Calu3 (cell line): Measurements from ENCODE around the gene HRCT1. TPM values are rescaled to one million over a fixed set of nuclear protein-coding genes. Genes with fewer than 3 reads are reported as not detected.
"Not testable (repeated sequence)": the region's sequence is repeated elsewhere in the genome, so short reads cannot be mapped to it uniquely, and the experiment has no call there.

Experiments
- BruUV-seq: library from RNA; stranded (reverse); fragments of 400-500 nt; replicated peaks from 2 replicates; lab custom pipeline; 2021; lab: Mats Ljungman, UMichigan
- CTCF ChIA-PET: fragments of 300-600 bp; sonication (Branson Sonifier 250); formaldehyde crosslinking; loops from one replicate; lab custom pipeline; 2022; ENCODE audit warnings: antibody characterized with exemption; lab: Charles Lee
- DNase-seq: peaks from one replicate; pipeline ENCODE4 v3.0.0; 2022
- H3K27ac Mint-ChIP-seq: one replicate; pipeline ENCODE4 v1.8.0; 2022; ENCODE audit warnings: mixed read lengths; ENCODE audit not compliant: unreplicated experiment
- H3K27me3 Mint-ChIP-seq: one replicate; pipeline ENCODE4 v1.8.0; 2022; ENCODE audit warnings: mixed read lengths; ENCODE audit not compliant: unreplicated experiment
- H3K36me3 Mint-ChIP-seq: one replicate; pipeline ENCODE4 v1.8.0; 2022; ENCODE audit warnings: mild to moderate bottlenecking, moderate library complexity, mixed read lengths; ENCODE audit not compliant: insufficient read depth, unreplicated experiment
- H3K4me1 Mint-ChIP-seq: one replicate; pipeline ENCODE4 v1.8.0; 2022; ENCODE audit warnings: mild to moderate bottlenecking, low read depth, mixed read lengths; ENCODE audit not compliant: unreplicated experiment
- H3K4me3 Mint-ChIP-seq: one replicate; pipeline ENCODE4 v1.8.0; 2022; ENCODE audit warnings: mild to moderate bottlenecking, low read depth, moderate library complexity, mixed read lengths; ENCODE audit not compliant: unreplicated experiment
- H3K9me3 Mint-ChIP-seq: one replicate; pipeline ENCODE4 v1.8.0; 2022; ENCODE audit warnings: low read depth, mixed read lengths; ENCODE audit not compliant: unreplicated experiment
- intact Hi-C: fragments of 100-400 bp; cut with micrococcal nuclease; formaldehyde crosslinking; loops from one replicate; pipeline ENCODE4 v1.10.0; 2022; ENCODE audit not compliant: unreplicated experiment
- total RNA-seq: library from RNA; stranded (reverse); gene quantifications from 2 replicates; pipeline ENCODE4 v1.2.3, GENCODE V29; 2022
- TF ChIP-seq, protein P1 (sequence below): fragments of 200-600 bp; IDR thresholded peaks from one replicate; pipeline ENCODE4 v1.8.0; 2022; ENCODE audit warnings: antibody characterized with exemption; ENCODE audit not compliant: unreplicated experiment

Gene HRCT1
- total RNA-seq, 1 experiment from 2014 or later: 0.90 TPM

DNA sequence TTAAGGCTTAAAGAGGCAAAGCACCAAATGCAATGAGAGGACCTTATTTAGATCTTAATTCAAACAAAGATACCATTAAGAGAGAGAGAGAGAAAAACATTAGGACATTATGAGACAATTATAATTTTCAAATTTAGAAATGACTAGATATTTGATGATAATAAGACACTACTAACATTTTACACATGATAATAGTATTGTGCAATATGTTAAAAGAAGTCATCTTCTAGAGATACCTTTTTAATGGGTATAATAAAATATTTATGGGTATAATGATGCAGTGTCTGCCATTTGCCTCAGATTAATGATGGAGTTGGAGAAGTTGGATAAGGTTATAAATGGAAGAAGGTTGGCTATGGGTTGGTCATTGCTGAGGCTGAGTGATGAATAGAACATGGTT, 24.5 kb downstream of the HRCT1 start:
- CTCF ChIA-PET: no interaction called here
- BruUV-seq: no TSS peak
- DNase-seq: no peak
- Mint-ChIP-seq H3K27me3 (peaks cover 17% of the 10 kb centered on the region), H3K4me1 (no peaks in the 10 kb centered on the region), H3K27ac (no peak overlapping the region), H3K9me3 (no peaks in the 10 kb centered on the region), H3K36me3 (no peaks in the 10 kb centered on the region), H3K4me3 (no peak overlapping the region)
- TF ChIP-seq, protein P1, sequence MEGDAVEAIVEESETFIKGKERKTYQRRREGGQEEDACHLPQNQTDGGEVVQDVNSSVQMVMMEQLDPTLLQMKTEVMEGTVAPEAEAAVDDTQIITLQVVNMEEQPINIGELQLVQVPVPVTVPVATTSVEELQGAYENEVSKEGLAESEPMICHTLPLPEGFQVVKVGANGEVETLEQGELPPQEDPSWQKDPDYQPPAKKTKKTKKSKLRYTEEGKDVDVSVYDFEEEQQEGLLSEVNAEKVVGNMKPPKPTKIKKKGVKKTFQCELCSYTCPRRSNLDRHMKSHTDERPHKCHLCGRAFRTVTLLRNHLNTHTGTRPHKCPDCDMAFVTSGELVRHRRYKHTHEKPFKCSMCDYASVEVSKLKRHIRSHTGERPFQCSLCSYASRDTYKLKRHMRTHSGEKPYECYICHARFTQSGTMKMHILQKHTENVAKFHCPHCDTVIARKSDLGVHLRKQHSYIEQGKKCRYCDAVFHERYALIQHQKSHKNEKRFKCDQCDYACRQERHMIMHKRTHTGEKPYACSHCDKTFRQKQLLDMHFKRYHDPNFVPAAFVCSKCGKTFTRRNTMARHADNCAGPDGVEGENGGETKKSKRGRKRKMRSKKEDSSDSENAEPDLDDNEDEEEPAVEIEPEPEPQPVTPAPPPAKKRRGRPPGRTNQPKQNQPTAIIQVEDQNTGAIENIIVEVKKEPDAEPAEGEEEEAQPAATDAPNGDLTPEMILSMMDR: no peak
- intact Hi-C loops: no loop called here

DNA sequence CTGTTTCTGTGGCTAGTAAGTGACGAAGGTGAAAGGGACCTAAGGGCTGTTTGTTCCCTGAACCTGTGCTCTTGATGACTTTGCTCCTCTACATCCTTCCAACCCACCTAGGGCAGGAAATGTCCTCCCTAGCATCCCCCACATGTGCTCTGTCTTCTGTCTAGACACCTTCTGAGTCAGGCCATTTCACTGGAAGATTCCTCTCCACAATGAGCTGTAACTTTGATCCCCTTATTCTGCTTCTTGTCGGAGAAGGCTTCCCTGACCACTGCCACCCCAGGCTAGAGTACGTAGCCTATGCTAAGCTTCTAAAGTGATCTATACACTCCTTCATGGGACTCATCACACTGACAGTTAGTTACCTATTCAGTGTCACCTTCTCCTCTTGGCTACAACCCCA, 25.0 kb downstream of the HRCT1 start:
- H3K36me3 Mint-ChIP-seq: no peaks in the 10 kb centered on the region
- intact Hi-C loops: no loop called here
- CTCF ChIA-PET: no interaction called here
- H3K4me1 Mint-ChIP-seq: no peaks in the 10 kb centered on the region
- no peaks in the 10 kb centered on the region for H3K9me3 Mint-ChIP-seq
- H3K27ac Mint-ChIP-seq: no peak overlapping the region
- TF ChIP-seq, protein P1: no peak
- no peak overlapping the region for H3K4me3 Mint-ChIP-seq
- peaks cover 17% of the 10 kb centered on the region for H3K27me3 Mint-ChIP-seq
- no TSS peak for BruUV-seq
- DNase-seq: no peak

DNA sequence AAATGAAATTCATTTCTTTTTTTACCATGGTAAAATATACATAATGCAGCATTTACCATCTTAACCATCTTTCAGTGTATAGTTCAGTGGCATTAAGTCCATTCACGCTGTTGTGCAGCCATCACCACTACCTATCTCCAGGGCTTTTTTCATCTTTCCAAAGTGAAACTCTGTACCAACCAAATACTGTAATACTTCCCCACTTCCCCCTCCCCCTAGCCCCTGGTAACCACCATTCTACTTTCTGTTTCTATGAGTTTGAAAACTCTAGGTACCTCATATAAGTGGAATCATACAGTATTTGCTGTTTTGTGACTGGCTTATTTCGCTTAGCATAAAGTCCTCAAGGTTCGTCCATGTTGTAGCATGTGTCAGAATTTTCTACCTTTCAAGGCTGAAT, 26.7 kb downstream of the HRCT1 start:
- Mint-ChIP-seq H3K27me3 (peaks cover 17% of the 10 kb centered on the region), H3K4me3 (no peak overlapping the region), H3K9me3 (no peaks in the 10 kb centered on the region), H3K27ac (no peak overlapping the region), H3K36me3 (no peaks in the 10 kb centered on the region), H3K4me1 (no peaks in the 10 kb centered on the region)
- intact Hi-C loops: no loop called here
- no TSS peak for BruUV-seq
- DNase-seq: no peak
- TF ChIP-seq, protein P1: no peak
- CTCF ChIA-PET: interaction anchor here (0.5 to 0.6 kb wide), 2 partner anchors 119 to 779 kb away, joined by 3 to 4 read pairs; no protein-coding TSS in a partner anchor

DNA sequence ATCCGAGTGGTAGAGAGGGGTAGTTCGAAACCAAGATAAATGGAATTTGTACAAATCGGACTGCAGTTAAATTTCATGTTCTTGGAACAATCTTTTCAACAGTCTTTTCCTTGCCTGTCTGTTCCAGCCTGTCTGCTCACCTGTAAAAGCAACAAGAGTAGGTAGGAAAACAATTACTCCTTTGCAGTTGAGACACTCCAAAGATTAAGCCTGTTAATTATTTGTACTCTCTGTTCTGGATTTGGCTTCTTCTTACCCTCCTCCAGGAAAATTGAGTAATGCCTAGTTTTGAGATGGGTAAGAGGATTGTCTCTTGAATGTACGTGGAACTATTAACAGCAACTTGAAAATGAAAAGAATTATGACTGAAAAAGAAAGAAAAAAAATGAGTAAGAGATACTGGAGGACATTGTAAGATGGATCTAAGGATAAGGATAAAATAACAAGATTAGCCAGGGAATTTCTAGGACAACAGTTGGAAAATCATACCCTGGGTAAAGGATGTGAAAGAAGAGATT, 27.6 kb downstream of the HRCT1 start:
- Mint-ChIP-seq H3K36me3 (no peaks in the 10 kb centered on the region), H3K27me3 (peaks cover 17% of the 10 kb centered on the region), H3K4me1 (no peaks in the 10 kb centered on the region), H3K9me3 (no peaks in the 10 kb centered on the region), H3K4me3 (no peak overlapping the region), H3K27ac (no peak overlapping the region)
- TF ChIP-seq, protein P1: no peak
- DNase-seq: no peak
- intact Hi-C loops: no loop called here
- no TSS peak for BruUV-seq
- CTCF ChIA-PET: no interaction called here

DNA sequence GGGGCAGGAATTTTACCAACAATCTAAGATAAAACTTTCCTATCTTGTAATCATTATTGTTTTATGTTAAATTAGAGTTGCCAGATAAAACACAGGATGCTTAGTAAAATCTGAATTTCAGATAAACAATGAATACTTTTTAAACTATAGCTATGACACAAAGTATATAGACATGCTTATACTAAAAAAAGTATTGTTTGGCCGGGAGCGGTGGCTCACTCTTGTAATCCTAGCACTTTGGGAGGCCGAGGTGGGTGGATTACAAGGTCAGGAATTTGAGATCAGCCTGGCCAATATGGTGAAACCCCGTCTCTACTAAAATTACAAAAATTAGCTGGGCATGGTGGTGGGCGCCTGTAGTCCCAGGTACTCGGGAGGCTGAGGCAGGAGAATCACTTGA, 28.1 kb downstream of the HRCT1 start:
- H3K4me1 Mint-ChIP-seq, H3K4me3 Mint-ChIP-seq, H3K27ac Mint-ChIP-seq, H3K9me3 Mint-ChIP-seq, BruUV-seq, CTCF ChIA-PET, intact Hi-C loops, H3K36me3 Mint-ChIP-seq, DNase-seq: not testable (repeated sequence)
- peaks cover 16% of the 10 kb centered on the region for H3K27me3 Mint-ChIP-seq
